SK-N-SH (cell line): ENCODE measurements around the gene ATP2B2. TPM values are rescaled to one million over a fixed set of nuclear protein-coding genes. Genes with fewer than 3 reads are reported as not detected.

Source experiments
- CTCF ChIA-PET: fragments of 300-600, 350-600 bp; formaldehyde crosslinking; extraction: SDS; loops from one replicate; lab custom pipeline; 2021; lab: Yijun Ruan, JAX
- POLR2A ChIA-PET: fragments of 350-600 bp; sonication (Branson Sonifier 250); formaldehyde crosslinking; extraction: SDS; loops from one replicate; lab custom pipeline; 2020; ENCODE audit warnings: antibody characterized with exemption, inconsistent platforms; lab: Yijun Ruan, JAX
- DNase-seq: peaks from one replicate; pipeline ENCODE4 v3.0.0; 2012
- H2AFZ ChIP-seq: fragments of 200-600 bp; sonication (generic); 2 replicates; pipeline ENCODE4 v1.8.1; 2016; ENCODE audit warnings: antibody characterized with exemption, mild to moderate bottlenecking, low read depth
- H3F3A ChIP-seq: fragments of 200-600 bp; sonication (generic); replicated peaks from 2 replicates; pipeline ENCODE3; 2016; ENCODE audit warnings: antibody characterized with exemption, mild to moderate bottlenecking; ENCODE audit not compliant: insufficient read depth
- H3K27ac ChIP-seq, 2 experiments: fragments of 200-500 bp in 1 of 2; fragments of 200-600 bp in 1 of 2; sonication (Bioruptor generic) in 1 of 2; sonication (generic), shearing (Covaris generic) in 1 of 2; 2 replicates each; pipeline versions ENCODE4 v1.5.1 to v1.6.1; 2014 to 2016; ENCODE audit warnings: low read depth in 2 of 2, inconsistent platforms in 1 of 2, low read length in 1 of 2, mild to moderate bottlenecking in 1 of 2, mixed read lengths in 1 of 2
- H3K27me3 ChIP-seq: fragments of 200-600 bp; sonication (generic), shearing (Covaris generic); 2 replicates; pipeline ENCODE4 v1.6.1; 2016; ENCODE audit warnings: mixed run types; ENCODE audit not compliant: insufficient read depth
- H3K36me3 ChIP-seq, 2 experiments: fragments of 200-500 bp in 1 of 2; fragments of 200-600 bp in 1 of 2; sonication (Bioruptor generic) in 1 of 2; sonication (generic) in 1 of 2; replicated peaks in 1 of 2; 2 replicates each; pipeline versions ENCODE3 to v1.5.1; 2014 to 2016; ENCODE audit warnings: low read length in 1 of 2, mild to moderate bottlenecking in 1 of 2; ENCODE audit not compliant: insufficient read depth in 2 of 2, control insufficient read depth in 1 of 2
- H3K4me1 ChIP-seq, 2 experiments: fragments of 200-500 bp in 1 of 2; fragments of 200-600 bp in 1 of 2; sonication (Bioruptor generic) in 1 of 2; sonication (generic), shearing (Covaris generic) in 1 of 2; 2 replicates each; pipeline versions ENCODE4 v1.5.1 to v1.6.1; 2014 to 2016; ENCODE audit warnings: low read depth in 1 of 2, low read length in 1 of 2, mixed run types in 1 of 2; ENCODE audit not compliant: insufficient read depth in 2 of 2, control insufficient read depth in 1 of 2
- H3K4me2 ChIP-seq: fragments of 200-600 bp; sonication (generic), shearing (Covaris generic); 2 replicates; pipeline ENCODE4 v1.6.1; 2017; ENCODE audit warnings: mixed run types
- H3K4me3 ChIP-seq, 2 experiments: fragments of 200-500 bp in 1 of 2; fragments of 200-600 bp in 1 of 2; sonication (Bioruptor generic) in 1 of 2; sonication (generic), shearing (Covaris generic) in 1 of 2; 2 replicates each; pipeline versions ENCODE4 v1.5.1 to v1.8.1; 2014 to 2016; ENCODE audit warnings: low read depth in 2 of 2, inconsistent platforms in 1 of 2, low read length in 1 of 2, mild to moderate bottlenecking in 1 of 2, mixed read lengths in 1 of 2, moderate library complexity in 1 of 2
- H3K79me2 ChIP-seq: fragments of 200-600 bp; sonication (generic); 2 replicates; pipeline ENCODE4 v1.8.1; 2017; ENCODE audit warnings: mild to moderate bottlenecking; ENCODE audit not compliant: insufficient read depth
- H3K9ac ChIP-seq: fragments of 200-600 bp; sonication (generic); 2 replicates; pipeline ENCODE4 v1.6.1; 2017; ENCODE audit warnings: mixed run types
- H3K9me2 ChIP-seq: fragments of 200-600 bp; sonication (generic); 2 replicates; pipeline ENCODE4 v1.6.1; 2017; ENCODE audit warnings: mixed run types
- H3K9me3 ChIP-seq: fragments of 200-600 bp; sonication (generic); 2 replicates; pipeline ENCODE4 v1.6.1; 2017; ENCODE audit warnings: mixed run types, mild to moderate bottlenecking, moderate library complexity
- H4K20me1 ChIP-seq: fragments of 200-600 bp; sonication (generic); 2 replicates; pipeline ENCODE4 v1.6.1; 2017; ENCODE audit warnings: mild to moderate bottlenecking, mixed run types; ENCODE audit not compliant: insufficient read depth
- CHD2 ChIP-seq: fragments of 150-350 bp; IDR thresholded peaks from 2 replicates; pipeline ENCODE4 v1.6.1; 2018; ENCODE audit warnings: low read length; ENCODE audit not compliant: partially characterized antibody
- CTCF ChIP-seq: fragments of 200-600 bp; sonication (generic); IDR thresholded peaks from 2 replicates; pipeline ENCODE4 v1.6.1; 2017; ENCODE audit warnings: antibody characterized with exemption, mild to moderate bottlenecking, moderate library complexity
- EP300 ChIP-seq, 2 experiments: IDR thresholded peaks; 2 replicates each; pipeline versions ENCODE4 v1.4.0 to v1.6.1; 2012; ENCODE audit warnings: borderline replicate concordance in 1 of 2, low read depth in 1 of 2, low read length in 1 of 2
- FOSL2 ChIP-seq: IDR thresholded peaks from 2 replicates; pipeline ENCODE4 v1.4.0; 2012; ENCODE audit warnings: low read depth, mild to moderate bottlenecking, moderate library complexity, borderline replicate concordance
- FOXJ3 ChIP-seq: sonication (generic); formaldehyde crosslinking; IDR thresholded peaks from 2 replicates; pipeline ENCODE4 v1.5.1; 2020; ENCODE audit warnings: mild to moderate bottlenecking, missing genetic modification reagents
- FOXM1 ChIP-seq: IDR thresholded peaks from 2 replicates; pipeline ENCODE4 v1.4.0; 2012; ENCODE audit warnings: low read depth, mild to moderate bottlenecking
- IRF3 ChIP-seq: fragments of 150-350 bp; IDR thresholded peaks from 2 replicates; pipeline ENCODE4 v1.6.1; 2016; ENCODE audit warnings: mild to moderate bottlenecking, low read depth, low read length
- JUND ChIP-seq: IDR thresholded peaks from 2 replicates; pipeline ENCODE4 v1.4.0; 2012
- MEF2A ChIP-seq: IDR thresholded peaks from 2 replicates; pipeline ENCODE4 v1.4.0; 2012; ENCODE audit warnings: low read depth, borderline replicate concordance
- NRF1 ChIP-seq: IDR thresholded peaks from 2 replicates; pipeline ENCODE4 v1.6.1; 2012; ENCODE audit warnings: low read depth, mild to moderate bottlenecking, low read length
- POLR2AphosphoS5 ChIP-seq: IDR thresholded peaks from 2 replicates; pipeline ENCODE4 v1.6.1; 2012; ENCODE audit warnings: low read depth, low read length
- RAD21 ChIP-seq: IDR thresholded peaks from 2 replicates; pipeline ENCODE4 v1.6.1; 2012; ENCODE audit warnings: mild to moderate bottlenecking, low read length
- RFX5 ChIP-seq: IDR thresholded peaks from 2 replicates; pipeline ENCODE4 v1.6.1; 2012; ENCODE audit warnings: mild to moderate bottlenecking, improper control_type of control experiment, low read length
- RXRA ChIP-seq: IDR thresholded peaks from 2 replicates; pipeline ENCODE4 v1.4.0; 2012; ENCODE audit warnings: low read depth, mild to moderate bottlenecking, borderline replicate concordance
- TCF12 ChIP-seq: IDR thresholded peaks from 2 replicates; pipeline ENCODE4 v1.4.0; 2012
- USF1 ChIP-seq: IDR thresholded peaks from 2 replicates; pipeline ENCODE4 v1.4.0; 2012; ENCODE audit warnings: low read depth, borderline replicate concordance
- WGBS: methylation state at CpG from one replicate; pipeline ENCODE4 v1.1.6; 2017; ENCODE audit warnings: low lambda C conversion rate; 5-methylcytosine and 5-hydroxymethylcytosine counted together
- polyA plus RNA-seq, 3 experiments: library from polyadenylated mRNA; depleted of rRNA; stranded (reverse); fragments of >200 nt; gene quantifications; 2 replicates each; pipeline ENCODE4 v1.2.3, GENCODE V29; 2012

Gene ATP2B2
- polyA plus RNA-seq, 1 of the 3 experiments (the other 2 are of a cell fraction) = 0.15 TPM

DNA sequence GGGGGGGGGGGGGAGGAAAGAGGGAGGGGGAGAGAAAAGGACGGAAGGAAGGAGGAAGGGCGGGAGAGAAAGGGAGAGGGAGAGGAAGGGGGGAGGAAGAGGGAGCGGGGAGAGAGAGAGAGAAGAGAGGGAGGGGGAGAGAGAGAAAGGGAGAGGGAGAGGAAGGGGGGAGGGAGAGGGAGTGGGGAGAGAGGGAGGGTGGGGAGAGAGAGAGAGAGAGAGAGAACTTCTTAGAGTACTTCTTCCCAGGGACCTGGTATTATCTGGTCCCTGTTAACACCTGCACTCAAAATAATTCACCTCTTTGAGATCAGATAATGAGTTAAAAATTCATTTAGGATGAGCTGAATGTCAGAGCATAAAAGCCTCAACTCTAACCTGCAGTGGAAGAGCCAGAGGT is 185.6 kb downstream of the ATP2B2 start:
- peak overlapping the region; percentile 97 to 100 for H3K4me3 ChIP-seq
- 30% methylated on average over 3 of the region's 3 CpGs for WGBS
- no peaks in the 10 kb centered on the region for H3K9me2 ChIP-seq
- H3K79me2 ChIP-seq = peaks cover 53% of the 10 kb centered on the region
- peaks cover 4 to 8% of the 10 kb centered on the region in 2 experiments; a peak in 3 of 4 replicates for H3K4me1 ChIP-seq
- H4K20me1 ChIP-seq = peaks cover 32% of the 10 kb centered on the region
- TF ChIP-seq NRF1 (no peak), TCF12 (no peak), IRF3 (no peak), EP300 (IDR thresholded peaks at IDR 0.05; ENCODE audit: borderline replicate concordance in 1 of 2, low read depth in 1 of 2, low read length in 1 of 2) (no peak), JUND (no peak), FOSL2 (no peak), MEF2A (no peak), FOXM1 (no peak), CHD2 (no peak), USF1 (no peak), RAD21 (no peak), RFX5 (no peak), RXRA (no peak)
- TF ChIP-seq, all 33 proteins: peak for 0
- DNase-seq = no peak
- no peaks in the 10 kb centered on the region for H3K9me3 ChIP-seq
- H3F3A ChIP-seq = no peaks in the 10 kb centered on the region
- peak overlapping the region; percentile 97 for H3K4me2 ChIP-seq
- H2AFZ ChIP-seq = no peak overlapping the region
- peaks cover 37 to 40% of the 10 kb centered on the region in 2 experiments for H3K36me3 ChIP-seq
- H3K27me3 ChIP-seq = 0 out of 2 replicates have a peak, but pooled peaks cover 1% of the 10 kb centered on the region
- H3K27ac ChIP-seq = peak overlapping the region in 1 of 2 experiments; percentile 89; a peak in 1 of 4 replicates
- ChIA-PET CTCF (interaction anchor here (5.9 kb wide), 1 partner anchor 419 kb away, joined by 29 read pairs; no protein-coding TSS in a partner anchor), POLR2A (no interaction called here)
- peak overlapping the region; percentile 98 for H3K9ac ChIP-seq

DNA sequence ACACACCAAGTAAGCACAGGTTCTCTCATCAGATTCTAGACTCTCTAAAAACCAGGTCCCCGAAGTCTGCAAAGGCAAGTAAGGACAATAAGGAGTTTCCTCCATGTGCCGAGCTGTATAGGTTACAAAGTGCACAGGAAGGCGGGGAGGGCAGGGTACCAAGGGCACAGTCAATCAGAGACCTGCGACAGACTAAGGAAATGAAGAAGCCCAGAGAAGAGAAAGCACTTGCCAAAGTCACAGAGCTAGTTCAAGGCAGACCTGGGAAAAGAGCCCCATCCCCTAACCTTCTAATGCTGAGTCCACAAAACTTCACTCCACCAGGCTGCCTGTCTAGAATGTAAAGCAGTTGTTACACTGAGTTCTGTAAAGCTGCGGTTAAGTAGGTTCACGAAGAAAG is 186.1 kb downstream of the ATP2B2 start:
- Histone ChIP-seq H3K27me3 (no peaks in the 10 kb centered on the region), H3K9me3 (no peaks in the 10 kb centered on the region), H3K9ac (peak overlapping the region; percentile 28; the same call in 1 of the 2 replicates), H3K4me2 (peak overlapping the region; percentile 97), H3K27ac (no peak overlapping the region), H3F3A (no peaks in the 10 kb centered on the region), H2AFZ (no peak overlapping the region), H3K4me3 (peak overlapping the region; percentile 11 to 19; a peak in 1 of 4 replicates), H4K20me1 (peaks cover 32% of the 10 kb centered on the region), H3K79me2 (peaks cover 57% of the 10 kb centered on the region), H3K9me2 (no peaks in the 10 kb centered on the region), H3K4me1 (peaks cover 4 to 8% of the 10 kb centered on the region in 2 experiments; a peak in 3 of 4 replicates), H3K36me3 (peaks cover 43 to 45% of the 10 kb centered on the region in 2 experiments)
- CTCF ChIA-PET = interaction anchor here (5.9 kb wide), 1 partner anchor 419 kb away, joined by 29 read pairs; no protein-coding TSS in a partner anchor
- POLR2A ChIA-PET = no interaction called here
- WGBS = 82% methylated on average over 6 of the region's 6 CpGs
- no peak for DNase-seq
- TF ChIP-seq NRF1 = no peak
- no peak for TF ChIP-seq FOSL2
- TF ChIP-seq FOXJ3 (CRISPR knock-in tag) = no peak
- no peak for TF ChIP-seq POLR2AphosphoS5
- TF ChIP-seq CTCF = no peak
